D721Med (cell line): ENCODE data around the gene MRPL1.
"Not testable (repeated sequence)": the region's sequence is repeated elsewhere in the genome, so short reads cannot be mapped to it uniquely, and the experiment has no call there.

Source experiments
- DNase-seq: peaks from one replicate; pipeline ENCODE4 v3.0.0; 2011; ENCODE audit warnings: low spot score; ENCODE audit not compliant: insufficient read length
- FAIRE-seq: peaks from 2 replicates; lab custom pipeline; 2011; peaks lifted over from hg19 to GRCh38; lab: Jason Lieb, UNC
- CTCF ChIP-seq: IDR thresholded peaks from 2 replicates; pipeline ENCODE4 v1.5.1; 2012; ENCODE audit warnings: mild to moderate bottlenecking, control low read depth; ENCODE audit not compliant: insufficient read depth; ENCODE audit errors: missing control alignments

Gene MRPL1

DNA sequence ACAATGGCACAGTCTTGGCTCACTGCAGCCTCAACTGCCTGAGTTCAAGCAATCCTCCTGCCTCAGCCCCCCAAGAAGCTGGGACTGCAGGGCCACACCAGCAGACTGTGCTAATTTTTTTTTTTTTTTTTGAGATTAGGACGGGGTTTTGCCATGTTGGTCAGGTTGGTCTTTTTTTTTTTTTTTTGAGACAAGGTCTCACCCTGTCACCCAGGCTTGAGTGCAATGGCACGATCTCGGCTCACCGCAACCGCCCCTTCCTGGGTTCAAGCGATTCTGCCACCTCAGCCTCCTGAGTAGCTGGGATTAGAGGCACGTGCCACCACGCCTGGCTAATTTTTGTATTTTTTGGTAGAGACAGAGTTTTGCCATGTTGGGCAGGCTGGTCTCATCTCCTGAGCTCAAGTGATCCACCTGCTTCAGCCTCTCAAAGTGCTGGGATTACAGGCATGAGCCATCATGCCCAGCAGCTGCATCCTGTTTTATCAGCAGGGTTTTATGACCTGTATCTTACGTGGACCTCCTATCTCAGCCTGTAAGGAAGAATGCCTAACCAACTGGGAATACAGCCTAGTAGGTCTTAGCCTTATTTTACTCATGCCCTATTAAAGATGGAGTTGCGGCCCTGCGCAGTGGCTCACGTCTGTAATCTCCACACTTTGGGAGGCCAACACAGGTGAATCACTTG, 13.2 kb upstream of the MRPL1 start:
- TF ChIP-seq CTCF, result no peak
- DNase-seq (no peak), FAIRE-seq (no peak)

DNA sequence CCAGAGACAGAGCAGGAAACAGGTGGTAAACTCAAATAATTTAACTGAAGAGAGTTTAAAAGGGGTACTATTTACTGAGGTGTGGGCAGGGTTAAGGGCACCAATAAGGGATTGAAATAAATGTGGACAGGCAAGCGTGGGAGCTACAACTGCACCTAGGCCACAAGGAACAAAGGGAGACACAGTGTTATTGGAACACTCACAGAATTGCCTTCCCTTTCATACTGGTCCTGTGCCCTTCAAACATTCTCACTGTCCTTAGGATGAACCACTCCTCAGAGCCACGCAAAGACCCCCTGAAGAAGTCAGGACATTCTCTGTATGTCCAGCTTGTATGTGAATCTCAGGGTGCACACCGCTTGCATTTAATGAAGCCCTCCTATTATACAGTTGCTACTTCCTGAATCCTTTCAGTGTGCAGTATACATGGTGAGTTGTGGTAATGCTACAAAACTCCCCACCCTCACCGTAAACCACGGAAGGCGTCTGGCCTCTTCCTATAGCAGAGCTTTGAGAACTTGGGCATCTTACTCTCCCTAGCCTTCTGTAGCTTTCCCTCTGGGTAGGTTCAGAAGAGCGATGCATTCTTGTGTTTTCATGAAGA, 9.6 kb upstream of the MRPL1 start:
- DNase-seq (no peak), FAIRE-seq (no peak)
- no peak for TF ChIP-seq CTCF

- no peak for DNase-seq
- TF ChIP-seq CTCF, result no peak
- FAIRE-seq, result no peak
Observed at GRCh38 chr4:77854431-77855111, 8.1 kb upstream of the MRPL1 start.

- no peak for DNase-seq
- FAIRE-seq, result peak; percentile 38
- no peak for TF ChIP-seq CTCF
Observed at GRCh38 chr4:77856152-77856551, 6.5 kb upstream of the MRPL1 start.

DNA sequence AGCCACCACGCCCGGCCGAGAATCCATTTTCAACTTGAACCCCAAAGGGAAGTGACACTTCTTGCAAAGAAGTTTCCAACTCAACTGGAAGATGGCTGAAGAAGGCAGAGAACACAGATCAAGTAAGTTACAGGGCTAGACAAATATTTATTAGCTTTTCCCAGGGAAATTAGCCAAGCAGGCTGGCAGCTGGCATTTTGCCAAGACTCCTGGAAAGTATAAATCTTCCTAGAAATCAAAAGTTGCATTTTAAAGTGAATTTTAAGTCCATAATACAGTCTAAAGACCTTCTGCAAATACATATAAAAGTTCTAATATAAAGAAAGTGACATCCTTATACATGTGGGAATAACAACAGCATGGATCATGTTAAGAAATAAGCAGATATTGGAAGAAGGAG, 3.4 kb upstream of the MRPL1 start:
- DNase-seq (no peak), FAIRE-seq (no peak)
- no peak for TF ChIP-seq CTCF

GRCh38 chr4:77861495-77861894, 1.1 kb upstream of the MRPL1 start:
- no peak for TF ChIP-seq CTCF
- no peak for FAIRE-seq
- DNase-seq, result no peak

DNA sequence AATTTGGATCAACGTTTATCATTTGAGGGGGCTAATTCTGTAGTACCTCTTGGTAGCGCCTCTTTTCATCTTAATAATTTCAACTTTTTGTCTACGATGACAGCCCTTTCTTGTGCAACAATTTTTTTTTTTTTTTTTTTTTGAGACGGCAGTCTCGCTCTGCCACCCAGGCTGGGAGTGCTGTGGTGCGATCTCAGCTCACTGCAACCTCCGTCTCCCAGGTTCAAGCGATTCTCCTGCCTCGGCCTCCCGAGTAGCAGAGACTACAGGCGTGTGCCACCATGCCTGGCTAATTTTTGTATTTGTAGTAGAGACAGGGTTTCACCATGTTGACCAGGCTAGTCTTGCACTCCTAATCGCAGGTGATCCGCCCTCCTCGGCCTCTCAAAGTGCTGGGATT, 711 bp downstream of the MRPL1 start:
- FAIRE-seq, DNase-seq: not testable (repeated sequence)
